Left forelimb (tissue), 1 donor: ENCODE results near the gene USP24.

ENCODE experiments used
- DNase-seq: peaks from one replicate; pipeline ENCODE4 v3.0.0-alpha.2; 2018; ENCODE audit warnings: low spot score

USP24 gene, protein sequence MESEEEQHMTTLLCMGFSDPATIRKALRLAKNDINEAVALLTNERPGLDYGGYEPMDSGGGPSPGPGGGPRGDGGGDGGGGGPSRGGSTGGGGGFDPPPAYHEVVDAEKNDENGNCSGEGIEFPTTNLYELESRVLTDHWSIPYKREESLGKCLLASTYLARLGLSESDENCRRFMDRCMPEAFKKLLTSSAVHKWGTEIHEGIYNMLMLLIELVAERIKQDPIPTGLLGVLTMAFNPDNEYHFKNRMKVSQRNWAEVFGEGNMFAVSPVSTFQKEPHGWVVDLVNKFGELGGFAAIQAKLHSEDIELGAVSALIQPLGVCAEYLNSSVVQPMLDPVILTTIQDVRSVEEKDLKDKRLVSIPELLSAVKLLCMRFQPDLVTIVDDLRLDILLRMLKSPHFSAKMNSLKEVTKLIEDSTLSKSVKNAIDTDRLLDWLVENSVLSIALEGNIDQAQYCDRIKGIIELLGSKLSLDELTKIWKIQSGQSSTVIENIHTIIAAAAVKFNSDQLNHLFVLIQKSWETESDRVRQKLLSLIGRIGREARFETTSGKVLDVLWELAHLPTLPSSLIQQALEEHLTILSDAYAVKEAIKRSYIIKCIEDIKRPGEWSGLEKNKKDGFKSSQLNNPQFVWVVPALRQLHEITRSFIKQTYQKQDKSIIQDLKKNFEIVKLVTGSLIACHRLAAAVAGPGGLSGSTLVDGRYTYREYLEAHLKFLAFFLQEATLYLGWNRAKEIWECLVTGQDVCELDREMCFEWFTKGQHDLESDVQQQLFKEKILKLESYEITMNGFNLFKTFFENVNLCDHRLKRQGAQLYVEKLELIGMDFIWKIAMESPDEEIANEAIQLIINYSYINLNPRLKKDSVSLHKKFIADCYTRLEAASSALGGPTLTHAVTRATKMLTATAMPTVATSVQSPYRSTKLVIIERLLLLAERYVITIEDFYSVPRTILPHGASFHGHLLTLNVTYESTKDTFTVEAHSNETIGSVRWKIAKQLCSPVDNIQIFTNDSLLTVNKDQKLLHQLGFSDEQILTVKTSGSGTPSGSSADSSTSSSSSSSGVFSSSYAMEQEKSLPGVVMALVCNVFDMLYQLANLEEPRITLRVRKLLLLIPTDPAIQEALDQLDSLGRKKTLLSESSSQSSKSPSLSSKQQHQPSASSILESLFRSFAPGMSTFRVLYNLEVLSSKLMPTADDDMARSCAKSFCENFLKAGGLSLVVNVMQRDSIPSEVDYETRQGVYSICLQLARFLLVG (N-terminal part only)

GRCh38 chr1:55215194-55216021 is at the start of gene USP24:
Gene USP24, minus strand, starts transcription at chr1:55215364. Its CDS starts 251 bp downstream, at chr1:55215113.
- peak; percentile 86 for DNase-seq

- no peak for DNase-seq
Measured at GRCh38 chr1:55262822-55263221, 47.7 kb upstream of the USP24 start.

GRCh38 chr1:55259911-55260609 is 44.9 kb upstream of the USP24 start:
- DNase-seq, result no peak

DNA sequence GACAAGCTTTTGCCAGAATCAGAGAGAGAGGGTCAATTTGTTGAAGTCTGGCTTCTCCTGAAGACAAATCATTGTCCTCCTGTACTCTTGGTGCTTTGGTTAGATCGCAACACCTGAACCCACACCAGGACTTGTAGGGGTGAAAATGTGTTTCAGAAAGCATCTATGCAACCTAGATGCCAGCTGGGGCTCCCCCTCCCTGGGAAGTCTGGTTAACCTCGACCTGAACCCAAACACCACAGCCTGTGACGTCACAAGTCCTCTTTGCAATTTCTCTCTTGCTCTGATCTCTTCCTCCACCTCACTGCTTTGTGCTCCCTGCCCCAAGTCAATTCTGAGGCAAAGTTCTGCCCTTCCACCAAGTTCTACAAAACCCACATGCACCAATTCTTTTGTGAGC is 42.8 kb upstream of the USP24 start:
- no peak for DNase-seq

DNA sequence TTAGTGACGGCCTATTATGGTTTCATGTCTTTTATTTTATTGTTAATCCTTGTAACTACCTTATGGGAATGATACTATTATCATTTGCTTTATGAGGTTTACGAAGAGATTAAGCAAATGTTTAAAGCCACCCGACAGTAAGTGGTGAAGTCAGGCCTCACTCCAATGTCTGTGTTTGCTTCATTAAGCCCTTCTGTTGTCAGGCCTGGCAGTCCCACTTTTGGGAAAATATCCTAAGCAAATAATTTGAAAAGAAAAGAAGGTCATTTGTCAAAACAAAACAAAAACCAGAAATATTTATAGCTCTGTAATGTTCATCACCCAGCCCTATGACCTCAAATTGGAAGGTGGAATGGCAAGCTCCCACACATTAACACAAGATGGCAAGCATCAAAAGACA is 40.7 kb upstream of the USP24 start:
- no peak for DNase-seq

GRCh38 chr1:55252942-55253589 is 37.9 kb upstream of the USP24 start:
- no peak for DNase-seq

DNA sequence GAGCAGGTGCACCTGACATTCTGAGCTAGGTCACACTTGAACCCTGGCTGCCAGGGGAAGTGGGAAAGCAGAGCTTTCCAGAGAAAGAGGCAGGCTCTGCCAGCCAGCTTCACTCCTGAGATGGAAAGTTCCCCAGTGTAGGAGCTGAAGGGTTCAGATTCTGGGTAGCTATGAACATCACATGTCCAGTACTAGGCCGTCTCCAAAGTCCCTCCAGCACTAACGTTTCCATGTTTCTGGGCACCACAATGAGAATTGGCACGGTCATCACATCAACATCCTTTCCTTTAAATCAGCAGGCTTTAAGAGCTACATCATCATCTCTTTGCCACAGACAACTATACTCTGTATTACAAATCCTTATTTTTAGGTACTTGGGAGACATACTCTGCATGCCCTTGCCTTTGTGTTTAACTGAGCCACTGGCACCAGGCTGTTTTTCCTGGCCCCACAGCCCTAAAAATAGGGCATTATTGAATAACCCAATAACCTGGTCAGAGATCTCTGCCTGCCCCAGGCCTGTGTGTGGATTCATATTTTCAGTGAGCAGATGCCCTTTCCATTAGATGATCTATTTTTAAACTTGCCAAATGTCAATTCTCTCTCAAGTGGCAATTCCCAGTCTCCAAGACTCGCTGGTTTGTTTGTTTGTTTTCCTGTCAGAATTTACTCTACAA is 35.4 kb upstream of the USP24 start:
- DNase-seq, result no peak

- DNase-seq, result no peak
Measured at GRCh38 chr1:55249646-55250398, 34.7 kb upstream of the USP24 start.

- no peak for DNase-seq
Measured at GRCh38 chr1:55246896-55247295, 31.7 kb upstream of the USP24 start.

- no peak for DNase-seq
Measured at GRCh38 chr1:55246331-55246730, 31.2 kb upstream of the USP24 start.

DNA sequence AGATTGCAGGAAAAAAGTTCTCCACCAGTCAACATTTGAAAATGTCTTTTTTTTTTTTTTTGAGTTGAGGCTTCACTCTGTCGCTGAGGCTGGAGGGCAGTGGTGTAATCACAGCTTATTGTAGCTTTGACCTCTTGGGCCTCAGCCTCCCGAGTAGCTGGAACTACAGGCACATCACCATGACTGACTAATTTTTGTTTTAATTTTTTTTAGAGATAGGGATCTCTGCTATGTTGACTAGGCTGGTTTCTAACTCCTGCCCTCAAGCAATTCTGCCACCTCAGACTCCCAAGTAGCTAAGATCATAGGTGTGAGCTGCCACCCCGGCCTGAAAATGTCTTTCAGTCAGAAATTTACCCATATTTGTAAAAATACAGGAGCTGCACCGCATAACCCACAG is 30.6 kb upstream of the USP24 start:
- DNase-seq, result no peak

DNA sequence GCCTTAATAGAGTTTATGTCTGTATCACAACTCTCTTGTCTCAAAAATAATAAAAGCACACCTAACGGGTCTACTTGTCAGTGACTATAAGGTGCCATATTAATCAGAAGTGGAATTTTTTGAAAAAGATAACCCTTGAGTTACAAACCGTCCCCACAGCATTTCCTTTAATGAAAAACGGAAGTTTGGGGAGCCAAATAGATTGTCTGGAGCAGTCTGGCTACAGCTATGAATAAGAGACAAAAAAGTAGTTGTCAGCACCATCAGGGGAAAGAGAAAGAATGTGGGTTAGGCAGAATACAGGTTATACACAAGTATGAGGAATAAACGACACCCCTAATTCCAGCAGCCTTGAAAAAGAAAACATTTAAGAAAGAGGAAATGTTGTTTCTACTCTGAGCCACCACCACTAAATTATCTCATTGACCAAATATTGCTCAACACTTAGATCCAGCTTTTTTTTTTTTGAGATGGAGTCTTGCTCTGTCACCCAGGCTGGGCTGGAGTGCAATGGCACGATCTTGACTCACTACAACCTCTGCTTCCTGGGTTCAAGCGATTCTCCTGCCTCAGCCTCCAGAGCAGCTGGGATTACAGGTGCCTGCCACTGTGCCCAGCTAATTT is 29.4 kb upstream of the USP24 start:
- DNase-seq, result no peak

- DNase-seq, result no peak
Measured at GRCh38 chr1:55243655-55244054, 28.5 kb upstream of the USP24 start.

GRCh38 chr1:55239548-55239947 is 24.4 kb upstream of the USP24 start:
- no peak for DNase-seq

GRCh38 chr1:55235722-55236121 is 20.6 kb upstream of the USP24 start:
- DNase-seq, result no peak

- DNase-seq, result no peak
Measured at GRCh38 chr1:55234016-55234415, 18.9 kb upstream of the USP24 start.

DNA sequence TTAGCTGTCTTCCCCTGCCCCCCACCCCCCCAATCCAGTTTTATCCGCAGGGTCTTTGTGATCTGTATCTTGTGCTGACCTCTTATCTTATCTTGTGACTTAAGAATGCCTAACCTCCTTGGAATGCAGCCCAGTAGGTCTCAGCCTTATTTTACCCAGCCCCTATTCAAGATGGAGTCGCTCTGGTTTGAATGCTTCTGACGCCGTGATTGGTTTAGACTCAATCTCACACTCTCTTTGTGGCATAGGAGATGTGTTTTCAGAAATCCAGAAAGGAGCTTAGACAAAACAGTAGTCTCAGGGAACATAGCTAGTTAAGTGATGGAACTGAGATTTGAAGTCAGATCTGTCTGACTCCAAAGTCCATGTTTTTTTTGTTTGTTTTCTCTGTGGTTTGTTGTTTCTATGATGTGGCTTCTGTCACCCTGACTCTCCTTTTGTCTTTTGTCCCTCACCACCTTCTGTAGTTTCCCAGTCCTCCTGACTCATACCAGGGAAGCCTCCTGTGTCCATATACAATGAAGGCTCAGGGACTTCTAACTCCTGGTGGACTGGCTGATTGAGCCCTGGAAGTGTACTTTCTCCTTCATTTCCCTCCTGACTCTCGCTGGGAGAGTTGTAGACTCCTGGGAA is 18.1 kb upstream of the USP24 start:
- DNase-seq, result no peak
